GM19452 (cell line): ENCODE data around the gene GALNT2.

Experiments used
- ATAC-seq: cut with Tn5 transposase; IDR thresholded peaks from one replicate; pipeline ENCODE4 v1.9.1; 2021; ENCODE audit not compliant: unreplicated experiment

The GALNT2 gene

DNA sequence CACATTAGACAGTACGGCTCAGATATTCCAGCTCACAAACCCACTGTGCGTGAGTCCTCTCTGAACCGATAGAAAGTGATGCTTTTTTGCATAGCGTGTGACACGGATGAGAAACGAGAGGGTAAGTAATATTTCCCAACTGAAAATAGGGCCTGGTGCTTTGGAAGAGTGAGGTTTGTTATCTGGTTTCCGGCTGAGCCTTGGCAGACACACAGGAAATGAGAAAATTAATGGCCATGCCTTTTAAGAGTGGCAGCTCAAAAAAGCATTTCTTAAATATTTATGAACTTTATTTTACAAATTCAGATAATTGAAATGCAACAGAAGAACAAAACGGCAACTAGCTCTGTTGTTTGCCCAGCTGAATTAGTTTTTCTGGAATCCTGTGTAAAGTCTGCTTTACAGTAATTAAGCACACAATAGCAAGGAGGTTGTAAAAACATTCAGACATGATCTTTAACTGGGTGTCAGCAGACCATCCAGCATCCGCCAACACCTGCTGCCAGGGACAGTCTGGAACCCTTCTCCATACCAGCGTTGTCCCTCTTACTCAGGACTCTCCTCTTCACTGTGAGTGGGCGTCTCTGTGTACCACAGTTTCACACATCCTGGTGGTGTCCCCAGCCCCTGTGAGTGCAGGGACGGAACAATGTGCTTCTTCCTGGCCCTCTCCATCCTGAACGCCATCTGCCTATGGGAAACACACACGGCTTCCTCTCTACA is 203.7 kb downstream of the GALNT2 start:
- no peak for ATAC-seq

DNA sequence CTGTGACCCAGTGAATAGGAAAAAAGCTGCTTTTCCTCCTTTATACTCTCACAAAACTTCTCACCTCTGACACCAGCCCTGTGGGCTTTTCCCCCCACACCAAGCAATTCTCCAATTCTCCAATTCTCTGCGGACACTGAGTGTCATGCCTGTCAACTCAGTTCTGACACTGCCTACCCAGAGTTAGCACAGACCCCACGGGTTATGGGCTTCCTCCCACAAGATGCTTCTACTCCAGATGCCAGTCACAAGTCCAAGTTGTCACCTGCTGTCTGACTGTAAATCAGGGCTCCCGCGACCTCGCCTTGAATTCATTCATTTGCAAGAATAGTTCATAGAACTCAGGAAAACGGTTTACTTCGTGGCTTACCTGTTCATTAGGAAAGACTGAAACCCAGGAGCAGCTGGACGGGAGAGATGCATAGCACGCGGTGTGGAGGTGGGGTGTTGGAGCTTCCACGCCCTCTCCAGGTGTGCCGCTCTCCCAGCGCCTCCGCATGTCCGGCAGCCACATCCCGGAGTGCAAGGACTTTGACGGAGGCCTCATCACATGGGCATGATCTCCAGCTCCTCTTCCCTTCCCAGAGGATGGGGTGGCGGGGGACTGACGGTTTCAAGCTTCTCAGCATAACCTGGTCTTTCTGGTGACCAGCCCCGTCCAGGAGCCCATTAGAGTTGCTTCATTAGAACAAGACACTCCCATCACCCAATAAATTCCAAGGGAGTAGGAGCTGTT is 204.4 kb downstream of the GALNT2 start:
- no peak for ATAC-seq

DNA sequence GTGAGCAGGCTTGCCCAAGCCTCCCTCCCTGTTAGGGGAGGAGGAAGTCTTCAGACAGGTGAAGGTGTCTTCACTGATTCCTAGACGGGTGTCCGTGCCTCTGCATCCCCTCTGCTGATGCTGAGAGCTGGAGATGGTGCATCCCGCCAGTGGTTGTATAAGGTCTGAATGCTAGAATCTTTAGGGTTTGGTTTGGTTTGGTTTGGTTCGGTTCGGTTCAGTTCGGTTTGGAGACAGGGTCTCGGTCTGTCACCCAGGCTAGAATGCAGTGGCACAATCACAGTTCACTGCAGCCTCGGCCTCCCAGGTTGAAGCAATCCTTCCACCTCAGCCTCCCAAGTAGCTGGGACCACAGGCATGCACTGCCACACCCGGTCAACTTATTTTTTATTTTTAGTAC is 205.5 kb downstream of the GALNT2 start:
- no peak for ATAC-seq

DNA sequence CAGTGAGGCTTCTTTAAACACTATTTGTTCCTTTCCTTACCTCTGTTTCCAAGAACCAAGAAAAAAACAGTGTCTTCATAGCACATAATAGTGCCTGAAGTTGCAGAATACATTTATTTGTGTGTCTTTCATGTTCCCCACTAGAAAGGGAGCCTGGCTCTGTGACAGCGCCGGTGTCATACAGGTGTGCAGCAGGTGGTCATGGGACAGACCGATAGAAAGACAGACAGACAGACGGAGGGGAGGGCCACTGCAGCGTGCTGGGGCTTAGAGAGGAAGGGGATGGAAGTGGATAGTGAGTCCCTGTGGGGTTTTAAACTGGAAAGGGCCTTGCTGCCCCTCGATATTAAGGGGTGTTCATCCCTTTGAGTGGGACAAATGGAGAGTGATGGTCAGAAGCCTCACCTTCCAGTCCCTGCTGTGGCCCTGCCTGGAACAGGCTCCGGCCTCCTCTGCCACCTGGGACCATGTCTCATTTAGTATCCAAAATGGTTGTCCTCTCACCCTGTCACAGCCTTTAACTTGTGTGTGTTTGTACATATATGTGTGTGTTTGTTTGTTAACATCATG is 206.2 kb downstream of the GALNT2 start:
- no peak for ATAC-seq

DNA sequence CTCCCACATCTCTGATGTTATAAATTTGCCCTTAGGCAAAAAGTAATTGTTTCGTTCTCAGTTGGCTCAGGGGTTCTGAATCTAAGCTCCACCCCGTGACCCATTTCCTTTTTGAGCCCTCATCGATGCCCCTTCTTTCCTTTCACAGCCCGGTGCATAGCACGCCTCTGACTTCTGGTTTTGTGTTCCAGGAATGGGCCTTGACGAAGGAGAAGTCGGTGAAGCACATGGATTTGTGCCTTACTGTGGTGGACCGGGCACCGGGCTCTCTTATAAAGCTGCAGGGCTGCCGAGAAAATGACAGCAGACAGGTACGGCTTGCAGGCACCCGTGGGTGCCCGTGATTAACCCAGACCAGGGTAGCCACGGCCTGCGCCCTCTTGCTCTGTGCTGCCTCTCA is 207.2 kb downstream of the GALNT2 start:
- no peak for ATAC-seq

DNA sequence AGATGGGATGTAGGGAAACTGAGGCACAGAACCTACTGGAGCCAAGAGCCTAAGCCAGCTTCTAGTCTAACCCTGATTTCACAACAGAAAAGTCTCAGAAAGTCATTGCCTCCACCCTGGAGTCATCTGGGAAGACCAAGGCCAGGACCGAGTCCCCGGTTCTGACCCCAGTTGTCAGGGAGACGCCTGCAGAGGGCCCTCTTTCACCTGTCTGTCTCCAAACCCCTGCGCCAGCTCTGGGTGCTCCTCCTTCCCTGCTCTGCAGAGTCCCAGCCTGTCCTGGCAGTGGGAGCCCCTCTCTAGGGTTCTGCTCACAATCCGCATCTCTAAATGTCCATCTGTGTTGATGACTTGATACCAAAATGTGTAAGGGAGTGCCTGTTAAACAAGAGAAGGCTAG is 209.4 kb downstream of the GALNT2 start:
- ATAC-seq = no peak

DNA sequence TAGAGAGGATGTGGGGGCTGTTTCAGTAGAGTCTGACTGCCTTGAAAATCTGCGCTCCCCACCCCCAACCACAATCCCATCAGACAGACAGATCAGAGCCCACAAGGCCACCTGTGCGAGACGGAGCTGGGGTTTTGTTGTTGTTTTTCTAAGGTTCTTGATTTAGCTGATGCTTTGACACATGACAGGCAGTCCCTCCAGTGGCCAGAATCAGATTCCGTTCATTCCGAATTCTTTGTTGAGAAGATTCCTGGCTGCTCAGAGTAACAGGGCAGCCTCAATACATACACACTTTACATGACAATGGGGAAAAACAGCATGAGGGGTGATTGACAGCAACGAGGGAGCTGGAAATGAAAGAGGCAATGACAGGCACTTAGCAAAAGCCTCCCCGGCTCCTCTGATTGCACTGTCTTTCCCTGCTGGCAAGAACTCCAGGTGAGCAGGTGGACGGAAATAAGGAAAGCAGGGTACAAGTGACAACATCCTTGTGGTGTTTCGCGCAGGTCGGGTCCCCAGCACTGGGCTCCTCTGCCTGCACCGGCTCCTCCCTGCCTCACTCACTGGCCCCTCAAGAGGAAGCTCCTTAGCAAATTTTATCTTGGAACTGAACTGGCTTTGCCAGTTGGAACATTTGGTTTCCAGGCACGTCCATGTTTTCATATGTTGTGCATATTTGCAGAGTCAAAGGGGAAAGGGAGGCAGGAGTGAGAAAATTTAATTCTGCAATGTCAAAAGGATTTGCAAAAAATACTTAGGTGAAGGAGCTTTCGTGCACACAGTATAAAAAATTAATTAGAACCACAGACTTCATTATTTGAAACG is 210.4 kb downstream of the GALNT2 start:
- ATAC-seq = no peak

DNA sequence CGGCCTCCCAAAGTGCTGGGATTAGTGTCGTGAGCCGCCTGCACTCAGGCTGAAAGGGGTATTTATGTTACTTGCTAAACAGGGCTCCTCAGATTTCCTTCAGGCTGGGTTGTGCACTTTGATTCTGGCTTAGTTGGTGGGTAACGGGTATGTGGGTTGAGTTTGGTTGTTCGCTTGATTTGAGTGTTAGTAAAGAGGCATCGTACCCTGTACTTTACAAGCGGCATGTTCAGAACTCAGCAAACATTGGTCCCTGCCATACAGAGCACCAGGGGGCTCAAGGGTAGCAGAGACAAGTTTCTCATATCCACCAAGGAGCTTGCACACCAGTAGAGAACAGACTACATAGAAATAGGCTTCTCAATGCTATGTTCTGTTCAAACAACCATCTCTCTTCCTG is 211.3 kb downstream of the GALNT2 start:
- ATAC-seq = no peak

DNA sequence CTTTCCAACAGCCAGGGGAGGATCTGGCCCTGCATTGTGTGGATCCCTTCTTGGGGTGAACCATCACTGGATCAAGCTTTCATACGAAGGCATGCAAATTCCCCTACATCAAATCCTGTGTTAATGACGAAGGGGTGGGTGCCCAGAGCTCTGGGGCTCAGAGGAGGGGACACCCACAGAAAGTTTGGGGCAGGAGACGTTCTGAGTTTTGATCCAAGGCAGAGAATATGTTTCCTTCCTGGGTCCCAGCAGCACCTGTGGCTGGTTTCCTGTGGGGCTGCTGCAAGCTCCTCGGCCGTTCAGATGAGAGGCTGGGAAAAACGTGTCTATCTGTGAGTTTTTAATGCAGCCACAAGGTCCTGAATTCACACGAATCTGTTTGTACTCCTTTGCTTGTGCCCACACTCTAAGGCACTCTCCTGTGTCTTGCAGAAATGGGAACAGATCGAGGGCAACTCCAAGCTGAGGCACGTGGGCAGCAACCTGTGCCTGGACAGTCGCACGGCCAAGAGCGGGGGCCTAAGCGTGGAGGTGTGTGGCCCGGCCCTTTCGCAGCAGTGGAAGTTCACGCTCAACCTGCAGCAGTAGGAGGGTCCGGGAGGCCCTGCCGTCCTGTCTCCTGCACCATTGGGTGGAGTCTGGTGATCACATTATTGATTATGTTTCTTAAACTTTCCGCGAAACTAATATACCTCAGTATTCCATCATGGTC is 212.0 kb downstream of the GALNT2 start:
- ATAC-seq = no peak

DNA sequence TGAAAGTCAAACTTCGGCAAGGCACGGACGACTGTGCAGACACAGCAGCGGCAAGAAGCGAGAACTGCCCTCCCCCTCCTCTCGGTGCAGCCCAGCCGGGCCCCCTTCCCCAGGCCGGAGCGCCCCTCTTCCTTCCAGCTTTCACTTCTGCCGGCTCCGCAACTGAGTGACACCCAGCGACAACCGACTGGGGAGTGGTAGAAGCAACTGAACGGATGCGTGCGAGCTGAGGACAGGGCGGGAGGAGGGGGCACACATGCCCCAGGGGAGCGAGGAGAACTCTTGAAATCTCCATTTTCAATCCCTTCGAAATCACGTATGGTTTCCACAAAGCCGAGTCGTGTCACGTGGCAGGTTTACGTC is 212.5 kb downstream of the GALNT2 start:
- ATAC-seq = no peak

DNA sequence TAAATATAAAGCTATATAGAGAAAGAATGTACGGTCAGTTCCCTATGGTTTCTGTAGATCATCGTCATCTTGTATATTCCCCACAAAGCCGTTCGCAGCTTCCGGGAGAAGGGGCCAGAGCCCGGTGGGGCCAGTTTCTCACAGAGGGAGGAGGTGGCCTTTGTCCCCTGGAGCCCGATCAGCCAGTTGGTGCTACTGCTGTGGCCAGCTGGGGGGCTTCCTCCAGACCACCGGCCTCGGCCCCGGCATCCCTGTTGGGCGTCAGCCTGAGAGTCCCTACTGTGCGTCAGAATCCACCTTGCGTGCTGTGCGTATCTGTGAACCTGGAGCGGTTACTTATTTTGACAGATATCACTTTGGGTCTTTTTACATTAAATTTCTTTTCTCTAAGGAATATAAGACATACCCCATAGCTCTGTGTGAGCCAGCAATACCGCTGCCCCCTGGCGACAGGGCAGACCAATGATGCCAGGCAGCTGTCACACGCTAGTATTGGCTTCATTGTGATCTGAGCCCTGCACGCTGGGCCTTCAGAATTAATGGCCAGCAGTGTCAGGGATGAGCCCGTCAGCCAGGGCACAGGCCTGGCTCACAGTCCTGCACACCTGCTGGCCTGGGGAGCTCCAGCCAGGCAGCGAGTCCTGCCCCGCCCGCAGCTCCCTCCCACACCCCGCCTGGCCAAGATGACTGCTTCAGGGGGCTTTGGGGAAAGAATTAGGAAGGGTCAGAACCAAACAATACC is 213.2 kb downstream of the GALNT2 start:
- ATAC-seq = no peak

DNA sequence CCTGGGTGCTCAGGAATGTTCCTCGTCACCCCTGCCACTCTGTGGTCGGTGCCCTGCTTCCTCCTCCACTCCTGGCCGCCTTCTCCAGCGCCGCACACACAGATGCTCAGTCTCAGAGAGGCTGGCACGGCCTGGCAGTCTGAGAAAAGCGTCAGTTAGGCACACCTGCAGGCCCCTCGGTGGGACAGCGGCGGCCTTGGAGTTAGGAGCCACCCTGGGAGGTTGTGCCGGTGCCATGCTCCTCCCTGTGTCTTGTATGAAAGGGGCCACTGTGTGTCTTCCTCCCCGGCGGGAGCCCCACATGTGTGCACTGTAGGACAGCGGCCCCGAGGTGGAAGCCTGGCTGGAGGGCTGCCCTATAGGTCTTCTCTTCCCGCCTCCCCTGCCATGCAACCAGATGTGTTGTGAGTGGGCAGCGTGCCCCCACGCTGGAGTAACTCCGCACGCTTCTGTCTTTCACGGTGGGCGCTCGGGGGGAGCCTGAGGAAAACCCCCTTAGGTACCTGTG is 213.9 kb downstream of the GALNT2 start:
- no peak for ATAC-seq

DNA sequence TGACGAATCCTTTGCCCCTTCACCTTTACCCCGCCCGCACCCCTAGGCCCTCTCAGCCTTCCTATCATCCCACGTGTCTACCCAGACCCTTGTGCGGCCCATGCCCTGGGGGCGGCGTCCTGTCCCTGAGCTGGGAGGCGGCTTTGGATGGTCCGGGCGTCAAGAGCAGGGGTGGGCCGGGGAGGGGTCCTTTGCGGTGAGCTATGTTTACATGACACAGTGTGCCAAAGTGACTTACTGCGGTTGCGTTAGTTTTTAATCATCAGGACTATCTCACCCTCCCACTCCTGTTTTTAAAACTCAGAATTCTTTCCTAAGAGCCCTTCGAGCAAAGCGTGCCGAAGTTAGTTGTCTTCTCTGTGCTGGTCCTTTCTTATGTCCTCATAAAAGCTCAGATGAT is 214.5 kb downstream of the GALNT2 start:
- ATAC-seq = no peak

DNA sequence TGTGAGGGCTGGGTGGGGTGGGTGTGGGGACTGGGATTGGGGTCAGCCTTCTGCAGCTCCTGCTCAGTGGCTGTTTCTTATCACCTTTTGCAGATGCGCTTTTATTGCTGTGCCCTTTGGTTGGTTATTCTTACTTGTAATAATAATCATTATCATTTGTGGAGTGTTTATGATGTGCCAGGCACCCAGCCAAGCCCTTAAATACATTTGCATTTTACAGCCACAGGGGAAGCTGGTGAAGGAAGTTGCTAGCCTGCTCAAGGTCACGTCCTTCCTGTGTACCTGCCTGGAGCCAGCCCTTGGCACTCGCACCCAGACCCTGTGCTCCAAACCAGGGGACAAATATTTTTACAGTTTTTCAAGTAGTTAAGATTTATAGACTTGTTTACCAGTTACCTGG is 215.1 kb downstream of the GALNT2 start:
- ATAC-seq = no peak

DNA sequence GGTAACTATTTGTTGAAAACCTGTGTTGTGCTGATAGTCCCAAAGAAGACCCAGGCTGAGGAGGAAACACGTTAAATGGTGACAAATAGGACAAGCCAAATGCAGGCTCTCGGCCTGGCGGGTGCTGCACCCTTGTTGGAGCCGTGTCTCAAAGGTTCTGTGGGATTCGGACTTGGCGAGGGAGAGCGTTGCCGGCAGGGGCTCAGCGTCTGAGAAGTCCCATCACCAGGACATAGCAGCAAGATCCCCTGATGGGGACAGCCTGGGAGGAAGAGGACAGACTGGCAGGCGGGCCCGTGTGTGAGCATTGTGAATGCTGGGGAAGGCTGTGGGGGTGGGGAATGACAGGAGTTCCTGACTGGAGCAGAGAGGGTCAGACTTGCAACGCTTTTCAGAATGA is 216.6 kb downstream of the GALNT2 start:
- ATAC-seq = no peak

DNA sequence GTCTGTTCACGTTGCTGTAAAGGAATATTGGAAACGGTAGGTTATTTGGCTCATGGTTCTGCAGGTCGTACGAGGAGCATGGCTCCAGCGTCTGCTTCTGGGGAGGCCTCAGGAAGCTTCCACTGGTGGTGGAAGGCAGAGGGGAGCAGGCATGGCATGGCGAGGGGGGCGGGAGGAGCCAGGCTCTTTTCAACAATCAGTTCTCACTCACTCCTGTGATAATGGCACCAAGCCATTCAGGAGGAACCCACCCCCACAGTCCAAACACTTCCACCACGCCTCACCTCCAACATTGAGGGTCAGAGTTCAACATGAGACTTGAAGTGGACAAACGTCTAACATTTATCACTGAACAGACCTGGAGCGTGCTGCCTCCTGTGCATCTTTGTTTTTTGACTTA is 217.9 kb downstream of the GALNT2 start:
- no peak for ATAC-seq

DNA sequence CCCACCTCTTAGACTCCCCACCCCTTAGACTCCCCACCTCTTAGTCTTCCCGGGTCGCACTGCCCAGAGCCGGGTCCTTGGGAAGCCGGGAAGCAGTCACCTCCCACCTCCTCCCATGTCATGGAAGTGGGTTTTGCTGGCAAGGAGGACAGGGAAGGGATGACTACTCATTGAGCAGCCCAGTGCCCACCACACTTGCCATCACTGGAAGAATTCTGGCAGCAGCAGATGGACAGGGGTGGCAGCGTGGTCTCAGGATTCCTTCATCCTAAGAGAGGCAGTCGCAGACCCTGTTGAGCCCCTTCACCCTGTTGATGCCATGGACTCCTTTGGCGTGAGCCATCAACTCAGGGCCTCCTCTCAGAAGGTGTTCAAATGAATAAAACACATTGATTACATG is 218.3 kb downstream of the GALNT2 start:
- no peak for ATAC-seq

DNA sequence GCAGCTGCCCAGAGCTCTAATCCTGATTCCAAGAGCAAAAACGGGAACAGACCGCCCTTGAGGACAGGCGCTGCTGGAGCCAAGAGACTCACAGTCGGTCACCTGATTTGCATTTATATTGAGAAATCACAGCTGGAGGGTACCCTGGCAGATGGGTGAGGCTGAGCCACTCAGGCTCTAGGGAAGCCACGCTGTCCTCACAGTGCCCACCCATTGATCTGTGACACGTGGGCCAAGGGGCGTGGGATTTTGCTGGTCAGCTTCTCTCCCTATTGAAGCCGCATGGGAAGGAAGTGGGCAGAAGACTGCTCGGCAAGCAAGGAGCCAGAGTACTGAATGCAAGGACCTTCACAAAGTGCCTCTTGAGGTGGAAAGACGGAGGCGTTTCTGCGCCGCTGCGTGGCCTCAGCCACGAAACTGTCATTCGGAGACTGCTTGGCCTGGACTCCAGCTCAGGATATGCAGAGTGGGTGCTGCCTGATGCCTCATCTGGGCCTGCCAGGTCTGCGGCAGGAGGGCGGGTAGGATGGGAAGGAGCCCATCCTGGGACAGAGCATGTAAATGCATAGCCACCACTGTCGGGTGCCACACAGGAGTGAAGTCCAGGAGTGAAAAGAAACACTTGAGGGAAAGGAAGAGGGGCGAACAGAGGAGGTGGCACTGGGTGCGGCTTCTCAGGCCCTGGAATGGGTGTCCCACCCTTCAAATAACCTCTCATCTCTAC is 219.3 kb downstream of the GALNT2 start:
- no peak for ATAC-seq

DNA sequence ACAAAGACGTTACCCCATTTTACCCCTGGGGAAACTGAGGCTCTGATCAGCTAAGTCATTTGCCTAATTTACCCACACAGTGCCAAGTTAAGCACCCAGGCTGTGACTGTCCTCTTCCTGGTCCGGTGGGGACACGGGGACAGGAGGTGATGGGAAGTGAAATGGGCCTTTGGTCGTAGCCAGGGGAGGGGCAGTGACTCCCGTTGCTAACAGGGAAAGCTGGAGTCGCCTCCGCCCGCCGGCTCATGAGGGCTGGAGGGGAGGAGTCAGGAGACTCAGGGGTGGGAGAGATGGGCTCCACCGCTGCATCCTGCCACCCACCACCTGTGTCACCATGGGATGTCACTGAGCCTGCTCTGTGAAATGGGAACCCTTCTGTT is 219.8 kb downstream of the GALNT2 start:
- ATAC-seq = no peak
